ENCODE measurements around the gene DPP6. TPM values are rescaled to one million over a fixed set of nuclear protein-coding genes. Genes with fewer than 3 reads are reported as not detected.

Gene DPP6
- total and polyA plus RNA-seq, 9 of the 15 experiments (the other 6 are each of a cell fraction or from before 2014, with no cell fraction given): not detected

GRCh38 chr7:154729056-154729455, 676.9 kb downstream of the DPP6 start:
- in situ Hi-C loops (cut with MboI): no loop called here
- no peak for TF ChIP-seq E2F1 (CRISPR knock-in tag; IDR thresholded peaks at IDR 0.05)
- no peak for TF ChIP-seq TRIM24 (IDR thresholded peaks at IDR 0.05)
- TF ChIP-seq MXD1 (CRISPR knock-in tag; IDR thresholded peaks at IDR 0.05; ENCODE audit: borderline replicate concordance, poor library complexity, severe bottlenecking): no peak
- no peak for TF ChIP-seq TBL1XR1 (IDR thresholded peaks at IDR 0.05; ENCODE audit: low read length in 2 of 2)
- no peak for TF ChIP-seq MGA (IDR thresholded peaks at IDR 0.05)
- TF ChIP-seq MLX (CRISPR knock-in tag; conservative IDR thresholded peaks at IDR 0.05): no peak
- TF ChIP-seq GTF2B (IDR thresholded peaks at IDR 0.05; ENCODE audit: extremely low read depth, insufficient read length): no peak

More at GRCh38 chr7:154729056-154729455, 676.9 kb downstream of the DPP6 start:
- FAIRE-seq: no peak
- no peak for ATAC-seq
- Histone ChIP-seq H3K27ac (ENCODE audit: extremely low read depth, low read depth, low read length) (no peak overlapping the region), H3K4me1 (replicated peaks in 1 of 2; ENCODE audit: control insufficient read depth in 2 of 2, insufficient read depth in 2 of 2, low read length in 2 of 2) (no peaks in the 10 kb centered on the region), H3K9me1 (ENCODE audit: control insufficient read depth, insufficient read depth, low read length) (no peaks in the 10 kb centered on the region), H3K27me3 (ENCODE audit: control insufficient read depth in 2 of 2, insufficient read depth in 2 of 2, low read length in 2 of 2) (peaks cover 0 to 7% of the 10 kb centered on the region in 2 experiments; a peak in 1 of 5 replicates), H3K4me3 (no peak overlapping the region), H3K4me2 (ENCODE audit: insufficient read depth, low read length) (no peak overlapping the region), H3K79me2 (ENCODE audit: control insufficient read depth, insufficient read depth, low read length) (no peaks in the 10 kb centered on the region), H3K9ac (ENCODE audit: insufficient read depth in 1 of 2, low read depth in 2 of 2, low read length in 2 of 2) (no peak overlapping the region), H3K9me3 (replicated peaks; ENCODE audit: control insufficient read depth, insufficient read depth, low read depth, low read length) (peaks cover 7% of the 10 kb centered on the region; the same call in 1 of the 2 replicates), H3K36me3 (ENCODE audit: control insufficient read depth, insufficient read depth, low read length) (no peaks in the 10 kb centered on the region), H4K20me1 (replicated peaks; ENCODE audit: control insufficient read depth, insufficient read depth, low read length) (no peaks in the 10 kb centered on the region), H2AFZ (ENCODE audit: low read depth, low read length) (no peak overlapping the region)
- ChIA-PET CTCF (ENCODE audit: low intra/inter-chr PET ratio) (no interaction called here), POLR2A (no interaction called here)
- WGBS (ENCODE audit: insufficient coverage, low coverage, missing lambda C conversion rate): 2% methylated on average over 3 of the region's 3 CpGs
- no peak for DNase-seq (ENCODE audit: extremely low read depth in 1 of 4, low spot score in 3 of 4)
- intact Hi-C loops (cut with micrococcal nuclease): no loop called here
- BruUV-seq (replicated peaks): no TSS peak
